Ovary (tissue), 3 donors: ENCODE measurements around the gene NEAT1.

Experiments
- EP300 ChIP-seq: sonication (generic); formaldehyde crosslinking; IDR thresholded peaks from one replicate; pipeline ENCODE4 v1.6.1; 2017; ENCODE audit warnings: antibody characterized with exemption
- POLR2A ChIP-seq: fragments of 450-650 bp; IDR thresholded peaks from one replicate; pipeline ENCODE4 v1.6.1; 2017; ENCODE audit warnings: antibody characterized with exemption, mild to moderate bottlenecking, moderate library complexity
- TF ChIP-seq, protein P1 (sequence below), 3 donors: fragments of 450-650 bp in 2 of 3; fragments of 200-600 bp in 1 of 3; IDR thresholded peaks; one replicate each; pipeline versions ENCODE4 v1.5.1 to v1.8.0; 2016 to 2022; ENCODE audit warnings: antibody characterized with exemption in 3 of 3, mild to moderate bottlenecking in 1 of 3
- donor health status: DM: no; HTN: no; CAD: no.

DNA sequence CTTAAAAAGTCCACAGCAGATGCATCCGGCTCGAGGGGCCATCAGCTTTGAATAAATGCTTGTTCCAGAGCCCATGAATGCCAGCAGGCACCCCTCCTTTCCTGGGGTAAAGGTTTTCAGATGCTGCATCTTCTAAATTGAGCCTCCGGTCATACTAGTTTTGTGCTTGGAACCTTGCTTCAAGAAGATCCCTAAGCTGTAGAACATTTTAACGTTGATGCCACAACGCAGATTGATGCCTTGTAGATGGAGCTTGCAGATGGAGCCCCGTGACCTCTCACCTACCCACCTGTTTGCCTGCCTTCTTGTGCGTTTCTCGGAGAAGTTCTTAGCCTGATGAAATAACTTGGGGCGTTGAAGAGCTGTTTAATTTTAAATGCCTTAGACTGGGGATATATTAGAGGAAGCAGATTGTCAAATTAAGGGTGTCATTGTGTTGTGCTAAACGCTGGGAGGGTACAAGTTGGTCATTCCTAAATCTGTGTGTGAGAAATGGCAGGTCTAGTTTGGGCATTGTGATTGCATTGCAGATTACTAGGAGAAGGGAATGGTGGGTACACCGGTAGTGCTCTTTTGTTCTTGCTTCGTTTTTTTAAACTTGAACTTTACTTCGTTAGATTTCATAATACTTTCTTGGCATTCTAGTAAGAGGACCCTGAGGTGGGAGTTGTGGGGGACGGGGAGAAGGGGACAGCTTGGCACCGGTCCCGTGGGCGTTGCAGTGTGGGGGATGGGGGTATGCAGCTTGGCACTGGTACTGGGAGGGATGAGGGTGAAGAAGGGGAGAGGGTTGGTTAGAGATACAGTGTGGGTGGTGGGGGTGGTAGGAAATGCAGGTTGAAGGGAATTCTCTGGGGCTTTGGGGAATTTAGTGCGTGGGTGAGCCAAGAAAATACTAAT, 1.9 kb downstream of the NEAT1 start:
- TF ChIP-seq EP300 (no peak), POLR2A (no peak)
- TF ChIP-seq, protein P1, sequence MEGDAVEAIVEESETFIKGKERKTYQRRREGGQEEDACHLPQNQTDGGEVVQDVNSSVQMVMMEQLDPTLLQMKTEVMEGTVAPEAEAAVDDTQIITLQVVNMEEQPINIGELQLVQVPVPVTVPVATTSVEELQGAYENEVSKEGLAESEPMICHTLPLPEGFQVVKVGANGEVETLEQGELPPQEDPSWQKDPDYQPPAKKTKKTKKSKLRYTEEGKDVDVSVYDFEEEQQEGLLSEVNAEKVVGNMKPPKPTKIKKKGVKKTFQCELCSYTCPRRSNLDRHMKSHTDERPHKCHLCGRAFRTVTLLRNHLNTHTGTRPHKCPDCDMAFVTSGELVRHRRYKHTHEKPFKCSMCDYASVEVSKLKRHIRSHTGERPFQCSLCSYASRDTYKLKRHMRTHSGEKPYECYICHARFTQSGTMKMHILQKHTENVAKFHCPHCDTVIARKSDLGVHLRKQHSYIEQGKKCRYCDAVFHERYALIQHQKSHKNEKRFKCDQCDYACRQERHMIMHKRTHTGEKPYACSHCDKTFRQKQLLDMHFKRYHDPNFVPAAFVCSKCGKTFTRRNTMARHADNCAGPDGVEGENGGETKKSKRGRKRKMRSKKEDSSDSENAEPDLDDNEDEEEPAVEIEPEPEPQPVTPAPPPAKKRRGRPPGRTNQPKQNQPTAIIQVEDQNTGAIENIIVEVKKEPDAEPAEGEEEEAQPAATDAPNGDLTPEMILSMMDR (IDR thresholded peaks at IDR 0.05) = peak in 1 of 3 donors; percentile 31
